Activated CD8-positive, alpha-beta memory T cell treated with anti-CD3 and anti-CD28 coated beads for 36 hours (primary cell): Measurements from ENCODE around the gene MYO7A. TPM values are rescaled to one million over a fixed set of nuclear protein-coding genes. Genes with fewer than 3 reads are reported as not detected.

Experiments used
- CTCF ChIA-PET: fragments of 350-600 bp; sonication (Branson Sonifier 250); formaldehyde crosslinking; loops from one replicate; lab custom pipeline; 2021; ENCODE audit warnings: antibody characterized with exemption; lab: Charles Lee
- POLR2A ChIA-PET: fragments of 350-600 bp; sonication (Branson Sonifier 250); formaldehyde crosslinking; loops from one replicate; lab custom pipeline; 2021; ENCODE audit warnings: antibody characterized with exemption; lab: Charles Lee
- total RNA-seq, 2 experiments: library from RNA; stranded (reverse); gene quantifications; one replicate each; pipeline ENCODE4 v1.2.3, GENCODE V29; 2021

The MYO7A gene
- total RNA-seq, 2 experiments from 2014 or later, result 0.06 TPM; not detected in 1

- ChIA-PET POLR2A (no interaction called here), CTCF (interaction anchor here (1.7 to 2.0 kb wide), 2 partner anchors 22 to 38 kb away, joined by 4 to 8 read pairs; partner anchors contain the start of gene MYO7A)
Measured at GRCh38 chr11:77149716-77150392, 21.8 kb downstream of the MYO7A start.

DNA sequence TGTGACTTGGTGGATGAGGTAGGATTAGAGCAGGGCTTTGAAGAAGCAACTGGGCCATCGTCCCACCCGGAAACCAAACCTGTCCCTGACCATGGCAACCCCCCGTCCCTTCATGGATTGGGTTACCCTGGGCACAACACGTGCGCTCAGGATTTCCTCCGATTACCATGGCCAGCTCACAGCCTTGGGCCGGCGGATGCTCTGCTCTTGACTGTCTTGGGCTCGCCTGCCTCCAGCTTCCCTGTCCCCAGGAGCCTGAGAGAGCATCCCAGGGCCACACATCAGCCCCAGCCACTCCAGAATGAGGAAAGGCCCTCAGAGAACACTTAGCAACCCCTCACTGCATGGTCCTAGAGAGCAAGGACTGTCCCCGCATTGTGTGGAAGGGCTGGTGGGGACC, 22.8 kb downstream of the MYO7A start:
- POLR2A ChIA-PET, result no interaction called here
- CTCF ChIA-PET, result interaction anchor here (0.6 to 2.0 kb wide), 3 partner anchors 23 to 423 kb away, joined by 3 to 8 read pairs (median 5); partner anchors contain the start of gene MYO7A

GRCh38 chr11:77151804-77152509, 23.9 kb downstream of the MYO7A start:
- CTCF ChIA-PET, result interaction anchor here (1.0 to 1.2 kb wide), 2 partner anchors 25 to 60 kb away, joined by 3 to 4 read pairs; no protein-coding TSS in a partner anchor
- POLR2A ChIA-PET, result no interaction called here

GRCh38 chr11:77152846-77153245, 24.8 kb downstream of the MYO7A start:
- POLR2A ChIA-PET, result no interaction called here

GRCh38 chr11:77153276-77154185, 25.5 kb downstream of the MYO7A start:
- POLR2A ChIA-PET, result no interaction called here
- CTCF ChIA-PET, result interaction anchor here (4.0 kb wide), 1 partner anchor 26 kb away, joined by 12 read pairs; the partner anchor contains the start of gene MYO7A

More at GRCh38 chr11:77152846-77153245, 24.8 kb downstream of the MYO7A start:
- CTCF ChIA-PET, result interaction anchor here (4.0 kb wide), 1 partner anchor 25 kb away, joined by 12 read pairs; the partner anchor contains the start of gene MYO7A

DNA sequence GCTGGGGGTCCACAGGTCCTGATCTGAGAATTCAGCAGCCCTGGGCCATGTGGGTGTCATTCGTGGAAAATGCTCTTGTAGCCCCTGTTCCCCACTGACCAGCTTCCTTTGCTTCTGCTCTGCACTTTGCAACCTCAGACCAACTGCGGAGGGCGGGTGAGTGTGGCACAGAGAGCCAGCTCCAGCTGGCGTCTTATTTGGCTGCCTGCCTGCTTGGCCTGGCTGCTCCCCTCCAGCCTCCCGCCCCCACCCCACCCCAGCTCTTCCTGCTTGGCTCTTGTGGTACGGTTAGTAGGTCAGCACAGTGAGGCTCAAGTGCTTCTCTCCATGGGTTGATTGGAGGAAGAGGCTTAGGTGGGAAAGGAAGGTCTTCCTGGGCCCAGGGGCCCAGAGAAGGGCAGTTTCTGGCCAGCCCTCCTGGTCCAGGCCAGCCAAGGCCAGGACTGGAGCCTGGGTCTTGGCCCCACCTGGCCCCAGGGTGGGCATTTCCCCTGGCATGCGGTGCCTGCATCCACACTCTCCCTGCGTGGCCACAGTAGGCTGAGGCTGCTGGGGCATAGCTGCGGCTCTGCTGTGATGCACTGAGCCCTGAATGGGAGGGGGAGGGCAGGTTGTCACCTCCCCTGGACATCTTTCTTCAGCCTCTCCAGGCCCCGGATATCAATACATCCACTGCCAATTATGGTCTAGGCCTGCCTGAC, 26.5 kb downstream of the MYO7A start:
- ChIA-PET CTCF (interaction anchor here (4.0 kb wide), 1 partner anchor 27 kb away, joined by 12 read pairs; the partner anchor contains the start of gene MYO7A), POLR2A (no interaction called here)

- POLR2A ChIA-PET, result no interaction called here
- CTCF ChIA-PET, result interaction anchor here (4.0 kb wide), 1 partner anchor 28 kb away, joined by 12 read pairs; the partner anchor contains the start of gene MYO7A
Measured at GRCh38 chr11:77155082-77155475, 27.0 kb downstream of the MYO7A start.

GRCh38 chr11:77155556-77156130, 27.6 kb downstream of the MYO7A start:
- CTCF ChIA-PET, result interaction anchor here (4.0 kb wide), 1 partner anchor 28 kb away, joined by 12 read pairs; the partner anchor contains the start of gene MYO7A
- POLR2A ChIA-PET, result no interaction called here

DNA sequence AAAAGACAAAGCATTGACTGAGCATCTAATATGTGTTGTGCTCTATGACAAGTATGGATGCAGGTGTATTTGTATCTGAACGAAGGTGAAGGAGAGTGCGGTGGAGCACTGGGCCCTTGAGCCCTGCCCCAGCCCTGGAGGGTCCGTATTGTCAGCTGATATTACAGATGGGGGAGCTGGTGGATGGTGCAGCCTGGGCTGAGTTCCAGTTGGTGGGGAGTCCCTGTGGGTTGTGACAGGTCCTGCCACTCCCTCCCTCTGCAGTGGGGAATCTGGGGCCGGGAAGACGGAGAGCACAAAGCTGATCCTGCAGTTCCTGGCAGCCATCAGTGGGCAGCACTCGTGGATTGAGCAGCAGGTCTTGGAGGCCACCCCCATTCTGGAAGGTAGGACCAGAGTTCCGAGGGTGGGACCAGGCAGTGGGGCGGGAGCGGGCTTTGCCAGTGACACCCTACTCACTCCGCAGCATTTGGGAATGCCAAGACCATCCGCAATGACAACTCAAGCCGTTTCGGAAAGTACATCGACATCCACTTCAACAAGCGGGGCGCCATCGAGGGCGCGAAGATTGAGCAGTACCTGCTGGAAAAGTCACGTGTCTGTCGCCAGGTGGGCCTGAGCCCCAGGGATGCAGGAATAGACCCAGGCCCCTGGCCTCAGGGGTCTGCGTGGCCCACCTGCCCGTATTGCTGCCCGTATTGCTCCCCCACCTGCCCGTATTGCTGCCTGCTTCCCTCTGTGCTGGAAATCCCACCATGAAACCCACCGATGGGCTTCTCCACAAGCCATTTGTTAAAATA, 28.6 kb downstream of the MYO7A start:
- CTCF ChIA-PET, result interaction anchor here (4.0 kb wide), 1 partner anchor 29 kb away, joined by 12 read pairs; the partner anchor contains the start of gene MYO7A
- POLR2A ChIA-PET, result no interaction called here

- POLR2A ChIA-PET, result no interaction called here
- CTCF ChIA-PET, result no interaction called here
Measured at GRCh38 chr11:77158041-77158695, 30.1 kb downstream of the MYO7A start.

GRCh38 chr11:77159219-77159936, 31.3 kb downstream of the MYO7A start:
- ChIA-PET CTCF (no interaction called here), POLR2A (no interaction called here)

GRCh38 chr11:77159937-77160495, 32.0 kb downstream of the MYO7A start:
- ChIA-PET CTCF (no interaction called here), POLR2A (no interaction called here)

GRCh38 chr11:77163271-77163670, 35.2 kb downstream of the MYO7A start:
- POLR2A ChIA-PET, result no interaction called here
- CTCF ChIA-PET, result no interaction called here

GRCh38 chr11:77165066-77165465, 37.0 kb downstream of the MYO7A start:
- POLR2A ChIA-PET, result no interaction called here
- CTCF ChIA-PET, result no interaction called here

GRCh38 chr11:77166021-77166420, 38.0 kb downstream of the MYO7A start:
- CTCF ChIA-PET, result interaction anchor here (1.1 kb wide), 1 partner anchor 31 kb away, joined by 3 read pairs; no protein-coding TSS in a partner anchor
- POLR2A ChIA-PET, result no interaction called here

DNA sequence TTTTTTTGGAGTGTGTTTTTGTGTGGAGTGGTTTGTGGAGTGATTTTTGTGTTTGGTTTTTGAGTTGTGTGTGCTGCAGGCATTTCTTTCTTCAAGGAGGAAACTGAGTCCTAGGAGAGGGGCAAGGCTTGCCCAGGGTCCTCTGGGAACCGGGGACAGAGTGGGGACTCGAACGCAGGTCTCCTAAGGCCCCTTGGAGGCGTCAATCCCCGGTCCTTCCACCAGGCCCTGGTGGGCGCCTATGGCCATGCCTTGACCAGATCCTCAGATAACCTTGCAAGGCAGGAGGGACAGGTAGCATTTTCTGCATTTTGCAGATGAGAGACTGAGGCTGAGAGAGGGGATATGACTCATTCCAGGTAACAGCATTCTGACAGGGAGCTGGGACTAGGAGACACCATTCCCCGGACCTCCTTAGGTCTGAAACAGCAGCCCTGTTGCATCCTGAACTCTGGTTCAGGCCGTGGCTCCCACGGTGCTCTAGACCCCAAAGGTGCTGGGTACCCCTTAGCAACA, 39.1 kb downstream of the MYO7A start:
- POLR2A ChIA-PET, result no interaction called here
- CTCF ChIA-PET, result no interaction called here
